K562 (cell line): Measurements from ENCODE around the gene OBSCN. TPM values are rescaled to one million over a fixed set of nuclear protein-coding genes. Genes with fewer than 3 reads are reported as not detected.

Source experiments
- EGR1 ChIP-seq: fragments of 450-650 bp; conservative IDR thresholded peaks from 2 replicates; pipeline ENCODE4 v1.6.1; 2017; ENCODE audit warnings: mild to moderate bottlenecking
- ETS2 ChIP-seq: IDR thresholded peaks from 2 replicates; pipeline ENCODE4 v1.6.1; 2016; ENCODE audit warnings: borderline replicate concordance, missing genetic modification characterization, mild to moderate bottlenecking, moderate library complexity, missing compliant biosample characterization; ENCODE audit not compliant: poor library complexity, severe bottlenecking
- HDGF ChIP-seq: fragments of 450-650 bp; IDR thresholded peaks from 2 replicates; pipeline ENCODE4 v1.6.1; 2016
- POLR3G ChIP-seq: IDR thresholded peaks from 2 replicates; pipeline ENCODE4 v1.6.1; 2011; ENCODE audit not compliant: insufficient read length, insufficient replicate concordance; ENCODE audit errors: extremely low read depth
- RCOR1 ChIP-seq, 2 experiments: IDR thresholded peaks; 2 replicates each; pipeline ENCODE4 v1.6.1; 2012; ENCODE audit warnings: low read depth in 2 of 2, low read length in 2 of 2, borderline replicate concordance in 1 of 2, improper control_type of control experiment in 1 of 2
- SAFB ChIP-seq: fragments of 200-400 bp; formaldehyde crosslinking; IDR thresholded peaks from 2 replicates; pipeline ENCODE4 v1.6.1; 2017; ENCODE audit warnings: low read depth, low read length, borderline replicate concordance
- SIN3B ChIP-seq: fragments of 450-650 bp; IDR thresholded peaks from 2 replicates; pipeline ENCODE4 v1.6.1; 2017; ENCODE audit warnings: low read depth, mild to moderate bottlenecking, moderate library complexity
- SPI1 ChIP-seq: IDR thresholded peaks from 2 replicates; pipeline ENCODE4 v1.6.1; 2011; ENCODE audit warnings: low read depth, low read length, control low read depth, borderline replicate concordance
- YY1 ChIP-seq, 3 experiments: IDR thresholded peaks; 2 replicates each; pipeline ENCODE4 v1.6.1; 2011; ENCODE audit warnings: low read length in 2 of 3, mild to moderate bottlenecking in 2 of 3, moderate library complexity in 2 of 3, borderline replicate concordance in 1 of 3, control low read depth in 1 of 3, low read depth in 1 of 3; ENCODE audit not compliant: insufficient read depth in 3 of 3, insufficient replicate concordance in 2 of 3, control insufficient read depth in 1 of 3, insufficient read length in 1 of 3; ENCODE audit errors: extremely low read depth in 1 of 3
- ZNF311 ChIP-seq: fragments of 250-450 bp; sonication (Bioruptor Pico); IDR thresholded peaks from 2 replicates; pipeline ENCODE4 v1.4.0; 2020; ENCODE audit warnings: mild to moderate bottlenecking, moderate library complexity
- polyA plus RNA-seq, 8 experiments: library from polyadenylated mRNA; depleted of rRNA in 4 of 8; stranded (reverse) in 5 of 8; unstranded in 3 of 8; fragments of >200 nt; fragmentation: Nextera tagmentation in 2 of 8; fragmentation: Illumina TruSeq in 1 of 8; extraction: Ambion mirVana in 2 of 8; extraction: Trizol in 1 of 8; gene quantifications; 2 replicates each; pipeline versions ENCODE4 v1.2.1 to v1.2.3, GENCODE V29; 2011 to 2014; ENCODE audit warnings: inconsistent platforms in 1 of 8, missing spikeins in 1 of 8
- total RNA-seq, 7 experiments: library from RNA; depleted of rRNA in 6 of 7; stranded (reverse); fragments of >200 nt in 6 of 7; fragmentation: Illumina TruSeq in 2 of 7; extraction: Trizol in 2 of 7; gene quantifications; 2 replicates each; pipeline versions ENCODE4 v1.2.1 to v1.2.3, GENCODE V29; 2011 to 2021; ENCODE audit warnings: low replicate concordance in 1 of 7
- TF ChIP-seq, protein P1 (sequence below), 2 experiments: fragments of 450-650 bp; formaldehyde crosslinking in 1 of 2; IDR thresholded peaks; 2 replicates each; pipeline versions ENCODE4 v1.4.0 to v1.6.1; 2014 to 2020; ENCODE audit warnings: mild to moderate bottlenecking in 2 of 2, borderline replicate concordance in 1 of 2, low read depth in 1 of 2
- TF ChIP-seq, protein P2 (sequence below): sonication (generic); formaldehyde crosslinking; IDR thresholded peaks from 2 replicates; pipeline ENCODE4 v1.8.0; 2023; ENCODE audit warnings: mild to moderate bottlenecking, missing genetic modification reagents
- TF ChIP-seq, protein P3 (sequence below): IDR thresholded peaks from 2 replicates; pipeline ENCODE4 v1.6.1; 2014; ENCODE audit warnings: antibody characterized with exemption

OBSCN gene
- total and polyA plus RNA-seq, 9 of the 15 experiments (the other 6 are each of a cell fraction or from before 2014, with no cell fraction given): 0.18 to 19.7 (median 3.6) TPM

DNA sequence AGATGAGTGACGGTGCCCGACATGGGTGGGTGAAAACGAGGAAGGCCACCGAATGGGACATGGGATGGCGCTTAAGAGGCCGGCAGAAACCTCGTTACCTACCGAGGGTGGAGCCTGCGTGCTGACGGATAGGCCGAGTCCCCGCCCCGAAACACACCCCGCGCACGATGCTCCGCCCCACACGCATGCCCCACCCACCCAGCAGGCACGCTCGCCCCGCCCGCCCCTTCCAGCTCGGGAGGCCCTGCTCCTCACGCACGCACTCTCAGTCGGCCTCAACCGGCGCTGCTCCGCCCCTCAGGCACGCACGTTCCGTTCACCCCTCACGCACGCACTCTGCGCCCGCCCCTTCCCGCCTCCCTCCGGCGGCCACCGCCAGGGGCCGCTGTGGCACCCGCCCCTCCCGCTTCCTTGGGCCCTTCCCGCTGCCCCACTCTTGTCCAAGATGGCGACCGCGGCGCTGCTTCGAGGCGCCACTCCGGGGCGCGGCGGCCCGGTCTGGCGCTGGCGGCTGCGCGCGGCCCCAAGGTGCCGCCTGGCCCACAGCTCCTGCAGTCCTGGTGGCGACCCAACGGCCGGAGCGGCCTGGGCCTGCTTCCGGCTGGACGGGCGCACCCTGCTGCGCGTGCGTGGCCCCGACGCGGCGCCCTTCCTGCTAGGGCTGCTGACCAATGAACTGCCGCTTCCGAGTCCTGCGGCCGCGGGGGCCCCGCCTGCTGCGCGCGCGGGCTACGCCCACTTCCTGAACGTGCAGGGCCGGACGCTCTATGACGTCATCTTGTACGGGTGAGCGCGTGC, 42.3 kb upstream of the OBSCN start, which contains the start of gene IBA57 (continued):
- TF ChIP-seq, protein P1, sequence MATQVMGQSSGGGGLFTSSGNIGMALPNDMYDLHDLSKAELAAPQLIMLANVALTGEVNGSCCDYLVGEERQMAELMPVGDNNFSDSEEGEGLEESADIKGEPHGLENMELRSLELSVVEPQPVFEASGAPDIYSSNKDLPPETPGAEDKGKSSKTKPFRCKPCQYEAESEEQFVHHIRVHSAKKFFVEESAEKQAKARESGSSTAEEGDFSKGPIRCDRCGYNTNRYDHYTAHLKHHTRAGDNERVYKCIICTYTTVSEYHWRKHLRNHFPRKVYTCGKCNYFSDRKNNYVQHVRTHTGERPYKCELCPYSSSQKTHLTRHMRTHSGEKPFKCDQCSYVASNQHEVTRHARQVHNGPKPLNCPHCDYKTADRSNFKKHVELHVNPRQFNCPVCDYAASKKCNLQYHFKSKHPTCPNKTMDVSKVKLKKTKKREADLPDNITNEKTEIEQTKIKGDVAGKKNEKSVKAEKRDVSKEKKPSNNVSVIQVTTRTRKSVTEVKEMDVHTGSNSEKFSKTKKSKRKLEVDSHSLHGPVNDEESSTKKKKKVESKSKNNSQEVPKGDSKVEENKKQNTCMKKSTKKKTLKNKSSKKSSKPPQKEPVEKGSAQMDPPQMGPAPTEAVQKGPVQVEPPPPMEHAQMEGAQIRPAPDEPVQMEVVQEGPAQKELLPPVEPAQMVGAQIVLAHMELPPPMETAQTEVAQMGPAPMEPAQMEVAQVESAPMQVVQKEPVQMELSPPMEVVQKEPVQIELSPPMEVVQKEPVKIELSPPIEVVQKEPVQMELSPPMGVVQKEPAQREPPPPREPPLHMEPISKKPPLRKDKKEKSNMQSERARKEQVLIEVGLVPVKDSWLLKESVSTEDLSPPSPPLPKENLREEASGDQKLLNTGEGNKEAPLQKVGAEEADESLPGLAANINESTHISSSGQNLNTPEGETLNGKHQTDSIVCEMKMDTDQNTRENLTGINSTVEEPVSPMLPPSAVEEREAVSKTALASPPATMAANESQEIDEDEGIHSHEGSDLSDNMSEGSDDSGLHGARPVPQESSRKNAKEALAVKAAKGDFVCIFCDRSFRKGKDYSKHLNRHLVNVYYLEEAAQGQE (IDR thresholded peaks at IDR 0.05; ENCODE audit: borderline replicate concordance): peak; percentile 52
- TF ChIP-seq, protein P1 (CRISPR knock-in tag; IDR thresholded peaks at IDR 0.05; ENCODE audit: low read depth): peak; percentile 90
- TF ChIP-seq POLR3G (no peak), EGR1 (peak; percentile 88), SPI1 (peak; percentile 54; the same call in 1 of the 2 replicates), YY1 (IDR thresholded peaks at IDR 0.05; ENCODE audit: borderline replicate concordance in 1 of 3, control insufficient read depth in 1 of 3, extremely low read depth in 1 of 3, insufficient read depth in 3 of 3, insufficient read length in 1 of 3, insufficient replicate concordance in 2 of 3, low read depth in 1 of 3, low read length in 2 of 3) (peak; percentile 92 to 99 (median 98)), RCOR1 (IDR thresholded peaks at IDR 0.05; ENCODE audit: borderline replicate concordance in 1 of 2, low read depth in 2 of 2, low read length in 2 of 2) (peak; percentile 33 to 87; a peak in 3 of 4 replicates), SIN3B (peak; percentile 99), HDGF (0 out of 2 replicates have a peak, but pooled peaks have one; percentile 60), SAFB (peak; percentile 43; the same call in 1 of the 2 replicates), ETS2 (tag) (peak; percentile 86), ZNF311 (CRISPR knock-in tag) (peak; percentile 79; the same call in 1 of the 2 replicates)
- TF ChIP-seq, protein P2, sequence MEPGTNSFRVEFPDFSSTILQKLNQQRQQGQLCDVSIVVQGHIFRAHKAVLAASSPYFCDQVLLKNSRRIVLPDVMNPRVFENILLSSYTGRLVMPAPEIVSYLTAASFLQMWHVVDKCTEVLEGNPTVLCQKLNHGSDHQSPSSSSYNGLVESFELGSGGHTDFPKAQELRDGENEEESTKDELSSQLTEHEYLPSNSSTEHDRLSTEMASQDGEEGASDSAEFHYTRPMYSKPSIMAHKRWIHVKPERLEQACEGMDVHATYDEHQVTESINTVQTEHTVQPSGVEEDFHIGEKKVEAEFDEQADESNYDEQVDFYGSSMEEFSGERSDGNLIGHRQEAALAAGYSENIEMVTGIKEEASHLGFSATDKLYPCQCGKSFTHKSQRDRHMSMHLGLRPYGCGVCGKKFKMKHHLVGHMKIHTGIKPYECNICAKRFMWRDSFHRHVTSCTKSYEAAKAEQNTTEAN (CRISPR knock-in tag): no peak
- TF ChIP-seq, protein P3, sequence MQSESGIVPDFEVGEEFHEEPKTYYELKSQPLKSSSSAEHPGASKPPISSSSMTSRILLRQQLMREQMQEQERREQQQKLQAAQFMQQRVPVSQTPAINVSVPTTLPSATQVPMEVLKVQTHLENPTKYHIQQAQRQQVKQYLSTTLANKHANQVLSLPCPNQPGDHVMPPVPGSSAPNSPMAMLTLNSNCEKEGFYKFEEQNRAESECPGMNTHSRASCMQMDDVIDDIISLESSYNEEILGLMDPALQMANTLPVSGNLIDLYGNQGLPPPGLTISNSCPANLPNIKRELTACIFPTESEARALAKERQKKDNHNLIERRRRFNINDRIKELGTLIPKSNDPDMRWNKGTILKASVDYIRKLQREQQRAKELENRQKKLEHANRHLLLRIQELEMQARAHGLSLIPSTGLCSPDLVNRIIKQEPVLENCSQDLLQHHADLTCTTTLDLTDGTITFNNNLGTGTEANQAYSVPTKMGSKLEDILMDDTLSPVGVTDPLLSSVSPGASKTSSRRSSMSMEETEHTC: peak; percentile 42
